PC-3 (cell line): ENCODE data around the gene ROR1. TPM values are rescaled to one million over a fixed set of nuclear protein-coding genes. Genes with fewer than 3 reads are reported as not detected.

ENCODE experiments used
- ATAC-seq: fragments of 200-7000 bp; cut with Tn5 transposase; 2 replicates; pipeline ENCODE4 v1.9.1; 2020; ENCODE audit warnings: mild to moderate bottlenecking, moderate library complexity
- BruUV-seq: library from RNA; stranded (reverse); fragments of 400-500 nt; replicated peaks from 2 replicates; lab custom pipeline; 2021; lab: Mats Ljungman, UMichigan
- CTCF ChIA-PET: fragments of 300-600 bp; sonication (Branson Sonifier 250); formaldehyde crosslinking; loops from one replicate; lab custom pipeline; 2022; ENCODE audit warnings: antibody characterized with exemption; lab: Charles Lee
- POLR2A ChIA-PET: fragments of 300-600 bp; sonication (Branson Sonifier 250); formaldehyde crosslinking; loops from one replicate; lab custom pipeline; 2022; ENCODE audit warnings: antibody characterized with exemption; ENCODE audit not compliant: unreplicated experiment; lab: Charles Lee
- DNase-seq: peaks from one replicate; pipeline ENCODE4 v3.0.0-alpha.2; 2015
- H2AFZ ChIP-seq: fragments of 300-600 bp; sonication (generic); 2 replicates; pipeline ENCODE4 v1.6.0; 2016; ENCODE audit warnings: antibody characterized with exemption, low read length
- H3F3A ChIP-seq: fragments of 300-600 bp; sonication (generic); one replicate; pipeline ENCODE4 v1.6.0; 2017; ENCODE audit warnings: antibody characterized with exemption, low read length, control low read depth, mild to moderate bottlenecking; ENCODE audit not compliant: unreplicated experiment
- H3K27ac ChIP-seq: fragments of 300-600 bp; sonication (generic); 2 replicates; pipeline ENCODE4 v1.5.1; 2016; ENCODE audit warnings: mild to moderate bottlenecking, low read length
- H3K27me3 ChIP-seq: fragments of 300-600 bp; sonication (generic); 2 replicates; pipeline ENCODE4 v1.6.1; 2016; ENCODE audit warnings: low read length, mixed read lengths
- H3K36me3 ChIP-seq: fragments of 300-600 bp; sonication (generic); 2 replicates; pipeline ENCODE4 v1.6.1; 2016; ENCODE audit warnings: low read depth, mixed run types, low read length, mixed read lengths
- H3K4me1 ChIP-seq: fragments of 300-600 bp; sonication (generic); 2 replicates; pipeline ENCODE4 v1.5.1; 2016; ENCODE audit warnings: low read length; ENCODE audit not compliant: insufficient read depth
- H3K4me2 ChIP-seq: fragments of 300-600 bp; sonication (generic); 2 replicates; pipeline ENCODE4 v1.6.0; 2016; ENCODE audit warnings: low read length
- H3K4me3 ChIP-seq: fragments of 300-600 bp; sonication (generic); 2 replicates; pipeline ENCODE4 v1.5.1; 2016; ENCODE audit warnings: mild to moderate bottlenecking, low read length, mixed read lengths
- H3K79me2 ChIP-seq: fragments of 300-600 bp; sonication (generic); 2 replicates; pipeline ENCODE4 v1.6.1; 2017; ENCODE audit warnings: low read length, mixed read lengths
- H3K9ac ChIP-seq: fragments of 300-600 bp; sonication (generic); 2 replicates; pipeline ENCODE4 v1.6.0; 2016; ENCODE audit warnings: mild to moderate bottlenecking, low read length
- H3K9me2 ChIP-seq: fragments of 300-600 bp; sonication (generic); replicated peaks from 2 replicates; pipeline ENCODE4 v1.6.1; 2016; ENCODE audit warnings: mixed run types, low read length, mixed read lengths
- H3K9me3 ChIP-seq: fragments of 300-600 bp; sonication (generic); 2 replicates; pipeline ENCODE4 v1.6.1; 2016; ENCODE audit warnings: low read length, mixed read lengths
- H4K20me1 ChIP-seq: fragments of 300-600 bp; sonication (generic); 2 replicates; pipeline ENCODE4 v1.6.1; 2016; ENCODE audit warnings: low read length, mixed read lengths
- CTCF ChIP-seq: fragments of 300-600 bp; sonication (generic); conservative IDR thresholded peaks from 2 replicates; pipeline ENCODE4 v1.5.1; 2017; ENCODE audit warnings: antibody characterized with exemption, low read depth, mild to moderate bottlenecking, low read length
- EZH2 ChIP-seq: fragments of 300-600 bp; sonication (generic); IDR thresholded peaks from one replicate; pipeline ENCODE4 v1.6.1; 2017; ENCODE audit warnings: antibody characterized with exemption, mild to moderate bottlenecking, low read length; ENCODE audit not compliant: unreplicated experiment
- EZH2phosphoT487 ChIP-seq: fragments of 300-600 bp; sonication (generic); IDR thresholded peaks from 2 replicates; pipeline ENCODE4 v1.6.1; 2018; ENCODE audit warnings: mild to moderate bottlenecking, antibody characterized with exemption, low read length, borderline replicate concordance
- intact Hi-C: fragments of 100-400 bp; cut with micrococcal nuclease; formaldehyde crosslinking; loops from 2 replicates; pipeline ENCODE4 v1.9.0; 2023
- total RNA-seq: library from RNA; depleted of rRNA; stranded (reverse); fragments of >200 nt; gene quantifications from 2 replicates; pipeline ENCODE4 v1.2.3, GENCODE V29; 2014

The ROR1 gene
- total RNA-seq, 1 experiment from 2014 or later: 16.5 TPM

GRCh38 chr1:64087768-64088167 lies 314.0 kb downstream of the ROR1 start:
- DNase-seq (peak; percentile 77), ATAC-seq (peak; percentile 95)
- no peak overlapping the region for H3K9ac ChIP-seq
- no TSS peak for BruUV-seq
- no peaks in the 10 kb centered on the region for H4K20me1 ChIP-seq
- CTCF ChIA-PET: no interaction called here
- H2AFZ ChIP-seq: no peak overlapping the region
- no peaks in the 10 kb centered on the region for H3K9me3 ChIP-seq
- TF ChIP-seq CTCF (no peak), EZH2 (no peak), EZH2phosphoT487 (no peak)
- H3K4me1 ChIP-seq: peaks cover 17% of the 10 kb centered on the region
- H3K4me2 ChIP-seq: peak overlapping the region; percentile 34; the same call in 1 of the 2 replicates
- no peaks in the 10 kb centered on the region for H3K36me3 ChIP-seq
- POLR2A ChIA-PET: no interaction called here
- no peaks in the 10 kb centered on the region for H3K9me2 ChIP-seq
- no peaks in the 10 kb centered on the region for H3F3A ChIP-seq
- H3K27me3 ChIP-seq: no peaks in the 10 kb centered on the region
- H3K4me3 ChIP-seq: no peak overlapping the region
- intact Hi-C loops: no loop called here
- no peaks in the 10 kb centered on the region for H3K79me2 ChIP-seq
- H3K27ac ChIP-seq: peak overlapping the region; percentile 40

GRCh38 chr1:64090436-64090835 lies 316.6 kb downstream of the ROR1 start:
- ChIA-PET POLR2A (interaction anchor here (0.7 kb wide), 1 partner anchor 81 kb away, joined by 4 read pairs; no protein-coding TSS in a partner anchor), CTCF (no interaction called here)
- DNase-seq (no peak), ATAC-seq (no peak)
- Histone ChIP-seq H3K4me2 (no peak overlapping the region), H3K27ac (no peak overlapping the region), H3K27me3 (no peaks in the 10 kb centered on the region), H2AFZ (no peak overlapping the region), H3F3A (no peaks in the 10 kb centered on the region), H3K36me3 (no peaks in the 10 kb centered on the region), H3K79me2 (no peaks in the 10 kb centered on the region), H3K9ac (no peak overlapping the region), H3K9me2 (no peaks in the 10 kb centered on the region), H3K4me1 (peaks cover 27% of the 10 kb centered on the region), H4K20me1 (no peaks in the 10 kb centered on the region), H3K4me3 (no peak overlapping the region), H3K9me3 (no peaks in the 10 kb centered on the region)
- TF ChIP-seq CTCF (no peak), EZH2phosphoT487 (no peak), EZH2 (no peak)
- intact Hi-C loops: no loop called here
- no TSS peak for BruUV-seq

GRCh38 chr1:64092851-64093371 lies 319.1 kb downstream of the ROR1 start:
- no peak overlapping the region for H3K9ac ChIP-seq
- no peak overlapping the region for H2AFZ ChIP-seq
- H3K79me2 ChIP-seq: no peaks in the 10 kb centered on the region
- H3K36me3 ChIP-seq: no peaks in the 10 kb centered on the region
- no peak overlapping the region for H3K27ac ChIP-seq
- no peaks in the 10 kb centered on the region for H4K20me1 ChIP-seq
- no peak for TF ChIP-seq CTCF
- TF ChIP-seq EZH2phosphoT487: no peak
- no peak for TF ChIP-seq EZH2
- no peak for ATAC-seq
- ChIA-PET CTCF (no interaction called here), POLR2A (no interaction called here)
- DNase-seq: no peak
- no peaks in the 10 kb centered on the region for H3F3A ChIP-seq
- H3K4me1 ChIP-seq: peaks cover 16% of the 10 kb centered on the region
- no peaks in the 10 kb centered on the region for H3K9me2 ChIP-seq
- H3K4me2 ChIP-seq: no peak overlapping the region
- H3K4me3 ChIP-seq: no peak overlapping the region
- no TSS peak for BruUV-seq
- no peaks in the 10 kb centered on the region for H3K9me3 ChIP-seq
- intact Hi-C loops: no loop called here
- H3K27me3 ChIP-seq: no peaks in the 10 kb centered on the region
